Skin epidermis (tissue), 12 donors: ENCODE data around the gene ZFR2.

Experiments
- H3K27ac ChIP-seq, 21 experiments: fragments of 200-600 bp; sonication (generic) in 11 of 21; one replicate each; pipeline ENCODE4 v1.5.0; 2020; ENCODE audit warnings: mild to moderate bottlenecking in 3 of 21, inconsistent platforms in 2 of 21, moderate library complexity in 2 of 21
- H3K4me3 ChIP-seq, 7 experiments: fragments of 200-600 bp; sonication (generic) in 2 of 7; one replicate each; pipeline ENCODE4 v1.5.0; 2020; ENCODE audit warnings: inconsistent platforms in 2 of 7, mild to moderate bottlenecking in 2 of 7, moderate library complexity in 1 of 7

ZFR2 gene

GRCh38 chr19:3839941-3840340 lies 28.9 kb downstream of the ZFR2 start:
- Histone ChIP-seq H3K4me3 (no peak overlapping the region), H3K27ac (no peak overlapping the region)

- no peak overlapping the region for H3K4me3 ChIP-seq
- no peak overlapping the region for H3K27ac ChIP-seq
These were observed 30.2 kb downstream of the ZFR2 start for GRCh38 chr19:3838661-3839060.

- H3K4me3 ChIP-seq: no peak overlapping the region
These were observed 30.9 kb downstream of the ZFR2 start for GRCh38 chr19:3837922-3838321.

GRCh38 chr19:3837332-3837731 lies 31.5 kb downstream of the ZFR2 start:
- H3K27ac ChIP-seq: no peak overlapping the region
- H3K4me3 ChIP-seq: no peak overlapping the region

More at GRCh38 chr19:3837922-3838321, 30.9 kb downstream of the ZFR2 start:
- no peak overlapping the region for H3K27ac ChIP-seq

- Histone ChIP-seq H3K27ac (no peak overlapping the region), H3K4me3 (no peak overlapping the region)
These were observed 32.0 kb downstream of the ZFR2 start for GRCh38 chr19:3836887-3837286.

GRCh38 chr19:3835055-3835435 lies 33.8 kb downstream of the ZFR2 start:
- H3K27ac ChIP-seq: no peak overlapping the region
- no peak overlapping the region for H3K4me3 ChIP-seq

GRCh38 chr19:3834349-3835054 lies 34.3 kb downstream of the ZFR2 start:
- no peak overlapping the region for H3K4me3 ChIP-seq
- H3K27ac ChIP-seq: no peak overlapping the region

- H3K4me3 ChIP-seq: no peak overlapping the region
- no peak overlapping the region for H3K27ac ChIP-seq
These were observed 35.1 kb downstream of the ZFR2 start for GRCh38 chr19:3833578-3834348.

- Histone ChIP-seq H3K4me3 (no peak overlapping the region), H3K27ac (no peak overlapping the region)
These were observed 36.8 kb downstream of the ZFR2 start for GRCh38 chr19:3832001-3832400.

- Histone ChIP-seq H3K4me3 (no peak overlapping the region), H3K27ac (no peak overlapping the region)
These were observed 37.2 kb downstream of the ZFR2 start for GRCh38 chr19:3831601-3832000.

GRCh38 chr19:3830621-3831589 lies 37.9 kb downstream of the ZFR2 start:
- no peak overlapping the region for H3K27ac ChIP-seq

GRCh38 chr19:3827306-3827705 lies 41.5 kb downstream of the ZFR2 start:
- Histone ChIP-seq H3K27ac (no peak overlapping the region), H3K4me3 (no peak overlapping the region)

More at GRCh38 chr19:3830621-3831589, 37.9 kb downstream of the ZFR2 start:
- no peak overlapping the region for H3K4me3 ChIP-seq

GRCh38 chr19:3826163-3826562 lies 42.7 kb downstream of the ZFR2 start:
- Histone ChIP-seq H3K27ac (no peak overlapping the region), H3K4me3 (no peak overlapping the region)

- Histone ChIP-seq H3K27ac (no peak overlapping the region), H3K4me3 (no peak overlapping the region)
These were observed 43.4 kb downstream of the ZFR2 start for GRCh38 chr19:3825286-3825956.

- no peak overlapping the region for H3K4me3 ChIP-seq
- H3K27ac ChIP-seq: no peak overlapping the region
These were observed 45.5 kb downstream of the ZFR2 start for GRCh38 chr19:3823350-3823713.

GRCh38 chr19:3822683-3823349 lies 46.0 kb downstream of the ZFR2 start:
- H3K27ac ChIP-seq: no peak overlapping the region
- no peak overlapping the region for H3K4me3 ChIP-seq

GRCh38 chr19:3821857-3822364 lies 46.9 kb downstream of the ZFR2 start:
- Histone ChIP-seq H3K27ac (no peak overlapping the region), H3K4me3 (no peak overlapping the region)

GRCh38 chr19:3821156-3821555 lies 47.7 kb downstream of the ZFR2 start:
- Histone ChIP-seq H3K4me3 (no peak overlapping the region), H3K27ac (no peak overlapping the region)

GRCh38 chr19:3819989-3820388 lies 48.8 kb downstream of the ZFR2 start:
- Histone ChIP-seq H3K27ac (no peak overlapping the region), H3K4me3 (no peak overlapping the region)
